Right lobe of liver (tissue), 6 donors: ENCODE data around the gene TNIK. TPM values are rescaled to one million over a fixed set of nuclear protein-coding genes. Genes with fewer than 3 reads are reported as not detected.

Source experiments
- ATAC-seq, 4 donors: fragments of 200-7000 bp; cut with Tn5 transposase; one replicate each; pipeline ENCODE4 v1.9.1; 2020; ENCODE audit warnings: mild to moderate bottlenecking in 4 of 4, moderate library complexity in 4 of 4
- DNase-seq, 3 donors: peaks; one replicate each; pipeline ENCODE4 v3.0.0-alpha.2; 2020
- H3K27ac ChIP-seq, 3 donors: fragments of 200-600 bp; one replicate each; pipeline ENCODE4 v1.8.0; 2022
- H3K27me3 ChIP-seq, 2 donors: fragments of 200-600 bp; one replicate each; pipeline ENCODE4 v1.8.0; 2022
- H3K36me3 ChIP-seq, 4 donors: fragments of 200-600 bp; sonication (generic) in 1 of 4; one replicate each; pipeline versions ENCODE4 v1.5.1 to v1.8.0; 2017 to 2022; ENCODE audit warnings: control low read depth in 1 of 4
- H3K4me1 ChIP-seq, 4 donors: fragments of 200-600 bp; sonication (generic) in 1 of 4; one replicate each; pipeline versions ENCODE4 v1.5.1 to v1.8.0; 2017 to 2022; ENCODE audit warnings: control low read depth in 1 of 4
- H3K4me3 ChIP-seq, 3 donors: fragments of 200-600 bp; one replicate each; pipeline ENCODE4 v1.8.0; 2022
- H3K9me3 ChIP-seq, 4 donors: fragments of 200-600 bp; sonication (generic) in 1 of 4; one replicate each; pipeline versions ENCODE4 v1.5.1 to v1.8.0; 2017 to 2022; ENCODE audit warnings: control low read depth in 1 of 4
- POLR2A ChIP-seq: fragments of 450-650 bp; IDR thresholded peaks from one replicate; pipeline ENCODE4 v1.6.1; 2017; ENCODE audit warnings: antibody characterized with exemption, mild to moderate bottlenecking
- WGBS: methylation state at CpG from one replicate; pipeline ENCODE4 v1.1.6; 2018; ENCODE audit warnings: low coverage, low lambda C conversion rate; ENCODE audit not compliant: insufficient coverage; ENCODE audit errors: missing lambda C conversion rate; 5-methylcytosine and 5-hydroxymethylcytosine counted together
- intact Hi-C, 2 donors: fragments of 100-400 bp; cut with DNase I; formaldehyde crosslinking; loops; one replicate each; pipeline versions ENCODE4 v1.11.2 to v1.14.1; 2022
- total RNA-seq, 6 experiments: library from RNA; depleted of rRNA in 2 of 6; stranded (reverse); fragments of >200 nt in 2 of 6; fragmentation: NEBNext Ultra II Directional in 3 of 6; extraction: Animal tissue kit (Norgen Biotek cat#: 25700) in 3 of 6; gene quantifications; one replicate each; pipeline versions ENCODE4 v1.1.0 to v1.2.4, GENCODE V29; 2016 to 2023
- TF ChIP-seq, protein P1 (sequence below), 4 donors: fragments of 200-600 bp in 3 of 4; fragments of 450-650 bp in 1 of 4; IDR thresholded peaks; one replicate each; pipeline versions ENCODE4 v1.5.1 to v1.8.0; 2016 to 2022; ENCODE audit warnings: antibody characterized with exemption in 4 of 4, mild to moderate bottlenecking in 2 of 4
- donor health status: DM: no; HTN: yes; CAD: no.
- donor health status: DM: no; HTN: no; CAD: no.
- donor health status: DM: no; HTN: no; CAD: no.
- donor health status: DM: no; HTN: yes; CAD: no.
- donor health status: DM: no; HTN: yes; CAD: no.

The TNIK gene
- total RNA-seq, 6 experiments from 2014 or later: 5.2 to 8.0 (median 6.8) TPM

DNA sequence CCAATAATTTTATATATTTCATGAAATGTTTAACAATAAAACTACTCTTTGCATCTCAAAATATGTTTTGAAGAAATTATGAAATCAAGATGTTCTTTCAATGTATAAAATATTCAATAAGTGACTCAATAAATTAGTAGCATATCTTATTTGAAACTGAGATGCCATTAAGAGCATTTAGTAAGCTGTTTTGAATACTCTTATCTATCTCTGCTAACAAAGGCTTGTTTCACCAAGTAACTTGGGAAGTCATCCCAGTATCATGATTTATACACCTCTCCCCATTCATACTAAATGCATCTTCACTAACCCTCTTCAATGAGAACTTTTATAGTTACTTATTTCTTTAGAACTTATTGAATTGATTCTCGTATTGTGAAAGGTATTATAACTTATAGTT, 43.1 kb downstream of the TNIK start:
- ATAC-seq: no peak
- Histone ChIP-seq H3K4me1 (peaks cover 0 to 4% (median 0%) of the 10 kb centered on the region in 4 donors), H3K27ac (no peak overlapping the region), H3K9me3 (no peaks in the 10 kb centered on the region), H3K36me3 (no peaks in the 10 kb centered on the region), H3K27me3 (no peaks in the 10 kb centered on the region), H3K4me3 (no peak overlapping the region)
- intact Hi-C loops: no loop called here
- DNase-seq: no peak
- no peak for TF ChIP-seq POLR2A
- TF ChIP-seq, protein P1, sequence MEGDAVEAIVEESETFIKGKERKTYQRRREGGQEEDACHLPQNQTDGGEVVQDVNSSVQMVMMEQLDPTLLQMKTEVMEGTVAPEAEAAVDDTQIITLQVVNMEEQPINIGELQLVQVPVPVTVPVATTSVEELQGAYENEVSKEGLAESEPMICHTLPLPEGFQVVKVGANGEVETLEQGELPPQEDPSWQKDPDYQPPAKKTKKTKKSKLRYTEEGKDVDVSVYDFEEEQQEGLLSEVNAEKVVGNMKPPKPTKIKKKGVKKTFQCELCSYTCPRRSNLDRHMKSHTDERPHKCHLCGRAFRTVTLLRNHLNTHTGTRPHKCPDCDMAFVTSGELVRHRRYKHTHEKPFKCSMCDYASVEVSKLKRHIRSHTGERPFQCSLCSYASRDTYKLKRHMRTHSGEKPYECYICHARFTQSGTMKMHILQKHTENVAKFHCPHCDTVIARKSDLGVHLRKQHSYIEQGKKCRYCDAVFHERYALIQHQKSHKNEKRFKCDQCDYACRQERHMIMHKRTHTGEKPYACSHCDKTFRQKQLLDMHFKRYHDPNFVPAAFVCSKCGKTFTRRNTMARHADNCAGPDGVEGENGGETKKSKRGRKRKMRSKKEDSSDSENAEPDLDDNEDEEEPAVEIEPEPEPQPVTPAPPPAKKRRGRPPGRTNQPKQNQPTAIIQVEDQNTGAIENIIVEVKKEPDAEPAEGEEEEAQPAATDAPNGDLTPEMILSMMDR (IDR thresholded peaks at IDR 0.05): no peak
- 83% methylated on average over 1 of the region's 1 CpG for WGBS

DNA sequence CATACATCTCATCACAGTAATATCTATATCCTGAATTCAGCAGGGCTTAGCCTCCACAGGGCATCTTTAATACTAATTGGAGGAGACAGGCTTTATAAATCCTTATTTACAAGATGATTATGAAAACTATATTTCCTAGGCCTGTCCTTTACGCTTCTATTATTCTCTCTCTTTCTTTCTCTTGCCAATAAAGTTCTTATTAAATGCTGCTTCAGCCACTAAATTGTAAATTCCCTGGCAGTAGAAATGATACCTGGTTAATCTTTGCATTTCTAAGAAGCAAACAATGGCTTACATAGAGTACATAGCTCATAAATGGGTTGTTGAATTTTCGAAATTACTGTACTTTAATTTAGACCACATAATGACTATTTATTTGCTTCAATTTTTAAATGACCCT, 43.5 kb downstream of the TNIK start:
- 89% methylated on average over 2 of the region's 2 CpGs for WGBS
- intact Hi-C loops: no loop called here
- ATAC-seq: no peak
- no peaks in the 10 kb centered on the region for H3K9me3 ChIP-seq
- H3K36me3 ChIP-seq: no peaks in the 10 kb centered on the region
- H3K4me1 ChIP-seq: peaks cover 0 to 4% (median 0%) of the 10 kb centered on the region in 4 donors
- TF ChIP-seq, protein P1 (IDR thresholded peaks at IDR 0.05): no peak
- no peak for TF ChIP-seq POLR2A
- H3K4me3 ChIP-seq: no peak overlapping the region
- no peaks in the 10 kb centered on the region for H3K27me3 ChIP-seq
- DNase-seq: no peak
- H3K27ac ChIP-seq: no peak overlapping the region

DNA sequence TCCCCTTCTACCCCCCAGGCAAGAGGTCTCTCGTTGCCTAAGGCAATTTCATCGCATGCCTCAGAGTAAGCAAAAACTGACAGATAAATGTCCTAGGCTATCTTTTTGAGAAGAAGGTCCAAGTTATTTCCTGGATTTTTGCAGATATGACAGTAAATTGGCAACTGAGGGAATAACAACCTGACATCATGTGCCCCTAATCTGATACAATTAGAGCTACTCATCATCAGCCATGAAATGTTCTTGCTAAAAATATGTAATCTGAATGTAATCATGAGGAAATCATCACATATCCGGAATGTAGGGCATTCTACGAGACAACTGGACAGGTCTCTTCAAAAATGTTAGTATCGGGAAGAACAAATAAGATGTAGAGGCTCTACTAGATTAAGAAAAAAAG, 44.1 kb downstream of the TNIK start:
- Histone ChIP-seq H3K27ac (no peak overlapping the region), H3K36me3 (no peaks in the 10 kb centered on the region), H3K4me1 (peaks cover 0 to 4% (median 0%) of the 10 kb centered on the region in 4 donors), H3K4me3 (no peak overlapping the region), H3K27me3 (no peaks in the 10 kb centered on the region), H3K9me3 (no peaks in the 10 kb centered on the region)
- 59% methylated on average over 4 of the region's 5 CpGs for WGBS
- intact Hi-C loops: no loop called here
- no peak for ATAC-seq
- TF ChIP-seq, protein P1 (IDR thresholded peaks at IDR 0.05): no peak
- no peak for TF ChIP-seq POLR2A
- no peak for DNase-seq

DNA sequence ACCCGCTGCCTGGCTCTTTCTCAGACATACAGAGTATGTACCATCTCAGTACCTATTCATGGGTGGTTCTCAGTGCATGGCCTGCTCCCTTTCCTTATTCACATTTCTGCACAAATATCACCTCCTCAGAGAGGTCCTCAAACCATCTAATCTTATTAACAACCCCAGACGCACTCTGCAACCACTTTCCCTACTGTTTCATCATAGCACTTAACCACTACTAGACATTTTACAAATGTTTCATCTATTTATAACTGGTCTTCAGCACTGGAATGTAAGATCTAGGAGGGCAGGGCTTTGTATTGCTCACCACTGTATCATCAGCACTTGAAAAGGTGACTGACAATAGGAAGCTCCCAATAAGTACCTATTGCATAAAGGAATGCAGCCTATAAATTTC, 45.1 kb downstream of the TNIK start:
- peaks cover 0 to 2% (median 0%) of the 10 kb centered on the region in 4 donors for H3K4me1 ChIP-seq
- intact Hi-C loops: no loop called here
- H3K4me3 ChIP-seq: no peak overlapping the region
- 89% methylated on average over 1 of the region's 2 CpGs for WGBS
- no peaks in the 10 kb centered on the region for H3K9me3 ChIP-seq
- H3K36me3 ChIP-seq: no peaks in the 10 kb centered on the region
- no peak for TF ChIP-seq POLR2A
- TF ChIP-seq, protein P1 (IDR thresholded peaks at IDR 0.05): no peak
- no peak for ATAC-seq
- no peak overlapping the region for H3K27ac ChIP-seq
- H3K27me3 ChIP-seq: no peaks in the 10 kb centered on the region
- no peak for DNase-seq

DNA sequence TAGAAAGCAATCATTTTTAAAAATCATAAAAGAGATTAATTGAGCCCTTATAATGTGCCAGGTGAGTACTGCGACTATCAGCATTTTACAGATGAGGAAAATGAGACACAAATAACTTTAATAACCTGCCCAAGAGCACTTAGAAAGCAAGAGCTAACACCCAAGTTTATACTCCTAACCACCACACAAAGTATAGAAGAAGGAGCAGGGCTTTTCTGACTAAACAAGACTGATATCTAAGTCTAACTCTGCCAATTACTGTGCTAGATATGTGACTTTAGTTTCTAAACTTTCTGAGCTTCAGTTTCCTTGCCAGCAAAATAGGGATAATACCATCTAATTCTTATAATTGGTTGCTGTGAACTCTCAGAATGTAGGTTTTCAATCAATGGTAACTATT, 47.7 kb downstream of the TNIK start:
- Histone ChIP-seq H3K27ac (no peak overlapping the region), H3K4me1 (no peaks in the 10 kb centered on the region), H3K36me3 (no peaks in the 10 kb centered on the region), H3K4me3 (no peak overlapping the region), H3K9me3 (no peaks in the 10 kb centered on the region), H3K27me3 (no peaks in the 10 kb centered on the region)
- 91% methylated on average over 1 of the region's 1 CpG for WGBS
- ATAC-seq (no peak), DNase-seq (no peak)
- intact Hi-C loops: no loop called here
- no peak for TF ChIP-seq POLR2A
- TF ChIP-seq, protein P1 (IDR thresholded peaks at IDR 0.05): no peak
